Measurements from ENCODE around the gene ATP7B. TPM values are rescaled to one million over a fixed set of nuclear protein-coding genes. Genes with fewer than 3 reads are reported as not detected.

Gene ATP7B
- total and polyA plus RNA-seq, 2 donors (not counting 3 experiments of a cell fraction or from before 2014, with no cell fraction given) = 4.2 to 8.0 TPM

DNA sequence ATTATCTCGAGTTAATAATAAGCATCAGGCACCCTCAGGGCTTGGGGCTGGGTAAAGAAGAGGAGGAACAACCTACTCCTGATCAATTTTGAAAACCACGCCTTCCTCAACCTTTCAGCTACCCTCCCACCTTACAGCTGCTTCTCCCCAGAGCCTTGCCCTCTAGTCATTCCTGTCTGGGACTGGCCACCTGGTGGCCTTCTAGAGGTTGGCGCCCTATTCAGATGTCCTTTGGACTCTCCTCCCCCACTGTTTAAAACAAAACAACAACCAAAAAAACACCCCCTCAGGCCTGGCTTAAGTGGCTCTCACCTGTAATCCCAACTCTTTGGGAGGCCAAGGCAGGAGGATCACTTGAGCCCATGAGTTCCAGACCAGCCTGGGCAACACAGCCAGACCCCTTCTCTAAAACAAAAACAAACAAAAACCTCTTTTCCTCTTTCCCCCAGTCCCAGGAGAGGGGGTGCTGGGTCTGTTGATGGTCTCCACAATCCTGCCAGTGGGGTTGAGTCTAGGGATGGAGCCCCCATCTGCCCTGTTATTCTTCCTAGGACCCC lies 87.2 kb downstream of the ATP7B start:
- DNase-seq (ENCODE audit: low read depth, low spot score) (no peak), FAIRE-seq (no peak)
- BruUV-seq (replicated peaks) = no TSS peak
- Histone ChIP-seq H3K9me1 (replicated peaks; ENCODE audit: control insufficient read depth, extremely low read depth, insufficient read depth, low read length) (no peaks in the 10 kb centered on the region), H3K27me3 (ENCODE audit: control insufficient read depth in 2 of 2, insufficient read depth in 2 of 2, low read length in 2 of 2) (peaks cover 0 to 2% of the 10 kb centered on the region in 2 experiments), H2AFZ (ENCODE audit: low read depth, low read length) (no peak overlapping the region), H3K79me2 (ENCODE audit: control insufficient read depth, insufficient read depth, low read length) (no peaks in the 10 kb centered on the region), H3K4me1 (ENCODE audit: control insufficient read depth, extremely low read depth, insufficient read depth, low read length) (no peaks in the 10 kb centered on the region), H3K4me3 (replicated peaks in 1 of 3; ENCODE audit: insufficient read depth in 1 of 3, low read depth in 1 of 3, low read length in 3 of 3) (no peak overlapping the region), H3K9me3 (replicated peaks; ENCODE audit: control insufficient read depth, insufficient read depth, low read length) (no peaks in the 10 kb centered on the region), H3K27ac (ENCODE audit: insufficient read depth, low read depth, low read length) (no peak overlapping the region), H3K4me2 (ENCODE audit: insufficient read depth, low read length) (no peak overlapping the region), H4K20me1 (replicated peaks; ENCODE audit: control insufficient read depth, extremely low read depth, insufficient read depth, low read length) (no peaks in the 10 kb centered on the region), H3K36me3 (ENCODE audit: control insufficient read depth in 2 of 2, extremely low read depth in 1 of 2, insufficient read depth in 2 of 2, low read length in 2 of 2) (no peaks in the 10 kb centered on the region), H3K9ac (replicated peaks; ENCODE audit: extremely low read depth, insufficient read depth, low read length) (no peak overlapping the region)
- dilution Hi-C loops (cut with MboI; ENCODE audit: extremely low pct_ligation_motif_present, low sequenced_read_pairs) = no loop called here
- ChIA-PET POLR2A (no interaction called here), CTCF (interaction anchor here (1.0 to 1.4 kb wide), 3 partner anchors 10 to 15 kb away, joined by 3 to 5 read pairs (median 3); no protein-coding TSS in a partner anchor)
- intact Hi-C loops (cut with micrococcal nuclease) = no loop called here
- TF ChIP-seq, protein P1, sequence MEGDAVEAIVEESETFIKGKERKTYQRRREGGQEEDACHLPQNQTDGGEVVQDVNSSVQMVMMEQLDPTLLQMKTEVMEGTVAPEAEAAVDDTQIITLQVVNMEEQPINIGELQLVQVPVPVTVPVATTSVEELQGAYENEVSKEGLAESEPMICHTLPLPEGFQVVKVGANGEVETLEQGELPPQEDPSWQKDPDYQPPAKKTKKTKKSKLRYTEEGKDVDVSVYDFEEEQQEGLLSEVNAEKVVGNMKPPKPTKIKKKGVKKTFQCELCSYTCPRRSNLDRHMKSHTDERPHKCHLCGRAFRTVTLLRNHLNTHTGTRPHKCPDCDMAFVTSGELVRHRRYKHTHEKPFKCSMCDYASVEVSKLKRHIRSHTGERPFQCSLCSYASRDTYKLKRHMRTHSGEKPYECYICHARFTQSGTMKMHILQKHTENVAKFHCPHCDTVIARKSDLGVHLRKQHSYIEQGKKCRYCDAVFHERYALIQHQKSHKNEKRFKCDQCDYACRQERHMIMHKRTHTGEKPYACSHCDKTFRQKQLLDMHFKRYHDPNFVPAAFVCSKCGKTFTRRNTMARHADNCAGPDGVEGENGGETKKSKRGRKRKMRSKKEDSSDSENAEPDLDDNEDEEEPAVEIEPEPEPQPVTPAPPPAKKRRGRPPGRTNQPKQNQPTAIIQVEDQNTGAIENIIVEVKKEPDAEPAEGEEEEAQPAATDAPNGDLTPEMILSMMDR (IDR thresholded peaks at IDR 0.05; ENCODE audit: extremely low read depth in 1 of 2, insufficient read depth in 1 of 2, low read depth in 1 of 2, low read length in 2 of 2) = peak; percentile 22 to 23
- TF ChIP-seq, protein P2, sequence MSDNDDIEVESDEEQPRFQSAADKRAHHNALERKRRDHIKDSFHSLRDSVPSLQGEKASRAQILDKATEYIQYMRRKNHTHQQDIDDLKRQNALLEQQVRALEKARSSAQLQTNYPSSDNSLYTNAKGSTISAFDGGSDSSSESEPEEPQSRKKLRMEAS (IDR thresholded peaks at IDR 0.05; ENCODE audit: insufficient read depth, insufficient read length) = no peak
- TF ChIP-seq GATA2 (IDR thresholded peaks at IDR 0.05; ENCODE audit: insufficient read depth, insufficient read length, low read depth, low read length) = no peak
- no peak for TF ChIP-seq POLR2A (IDR thresholded peaks at IDR 0.05; ENCODE audit: low read depth, low read length)
- TF ChIP-seq FOS (IDR thresholded peaks at IDR 0.05; ENCODE audit: borderline replicate concordance, insufficient read depth, low read length) = no peak
